HG03135 (cell line): Measurements from ENCODE around the gene RPA1.
"Not testable (repeated sequence)": the region's sequence is repeated elsewhere in the genome, so short reads cannot be mapped to it uniquely, and the experiment has no call there.

ENCODE experiments used
- ATAC-seq: cut with Tn5 transposase; IDR thresholded peaks from one replicate; pipeline ENCODE4 v1.9.1; 2021; ENCODE audit warnings: mild to moderate bottlenecking, moderate library complexity; ENCODE audit not compliant: unreplicated experiment

RPA1 gene

DNA sequence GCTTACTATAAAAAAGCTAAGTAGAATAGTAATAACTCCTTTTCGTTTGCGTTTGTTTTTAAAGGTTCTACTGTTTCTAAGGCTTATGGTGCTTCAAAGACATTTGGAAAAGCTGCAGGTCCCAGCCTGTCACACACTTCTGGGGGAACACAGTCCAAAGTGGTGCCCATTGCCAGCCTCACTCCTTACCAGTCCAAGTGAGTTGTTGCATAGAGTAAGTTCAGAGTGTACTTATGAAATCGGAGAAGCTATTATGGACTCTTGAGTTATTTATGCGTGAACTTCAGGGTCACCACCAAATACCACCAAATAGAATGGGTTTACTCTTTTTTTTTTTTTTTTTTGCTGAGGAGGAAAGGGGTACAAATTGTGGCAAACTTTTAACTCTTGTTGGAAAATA lies 45.8 kb downstream of the RPA1 start:
- ATAC-seq, result no peak

DNA sequence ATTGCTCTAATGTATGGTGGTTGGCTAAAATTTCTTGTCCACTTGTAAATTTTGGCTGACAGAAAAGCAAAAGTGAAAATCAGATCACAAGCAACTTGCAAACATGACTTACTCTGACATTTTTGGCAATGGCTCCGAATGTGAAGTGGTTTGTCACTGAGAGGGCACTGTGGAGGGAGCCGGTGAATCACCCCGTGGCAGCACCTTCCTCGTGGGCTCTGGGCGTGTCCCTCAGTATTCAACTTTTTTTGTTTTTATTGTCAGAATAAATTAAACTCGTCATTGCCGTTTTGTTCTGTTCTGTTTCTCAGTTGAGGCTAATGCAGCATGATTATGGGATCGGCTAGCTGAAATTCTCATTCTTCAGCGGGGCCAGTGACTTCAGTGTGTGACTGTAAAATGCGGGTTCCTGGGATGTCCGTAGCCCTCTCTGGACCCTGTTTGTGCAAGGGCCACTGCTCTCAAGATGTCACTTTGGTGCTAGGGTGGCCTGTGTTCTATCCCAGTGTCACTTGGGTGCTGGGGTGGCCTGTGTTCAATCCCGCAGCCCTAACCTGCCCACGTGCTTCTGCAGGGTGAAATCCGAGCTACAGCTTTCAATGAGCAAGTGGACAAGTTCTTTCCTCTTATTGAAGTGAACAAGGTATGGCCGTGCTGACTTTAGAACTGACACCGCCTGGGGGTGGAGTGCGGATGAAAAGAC lies 48.8 kb downstream of the RPA1 start:
- no peak for ATAC-seq

DNA sequence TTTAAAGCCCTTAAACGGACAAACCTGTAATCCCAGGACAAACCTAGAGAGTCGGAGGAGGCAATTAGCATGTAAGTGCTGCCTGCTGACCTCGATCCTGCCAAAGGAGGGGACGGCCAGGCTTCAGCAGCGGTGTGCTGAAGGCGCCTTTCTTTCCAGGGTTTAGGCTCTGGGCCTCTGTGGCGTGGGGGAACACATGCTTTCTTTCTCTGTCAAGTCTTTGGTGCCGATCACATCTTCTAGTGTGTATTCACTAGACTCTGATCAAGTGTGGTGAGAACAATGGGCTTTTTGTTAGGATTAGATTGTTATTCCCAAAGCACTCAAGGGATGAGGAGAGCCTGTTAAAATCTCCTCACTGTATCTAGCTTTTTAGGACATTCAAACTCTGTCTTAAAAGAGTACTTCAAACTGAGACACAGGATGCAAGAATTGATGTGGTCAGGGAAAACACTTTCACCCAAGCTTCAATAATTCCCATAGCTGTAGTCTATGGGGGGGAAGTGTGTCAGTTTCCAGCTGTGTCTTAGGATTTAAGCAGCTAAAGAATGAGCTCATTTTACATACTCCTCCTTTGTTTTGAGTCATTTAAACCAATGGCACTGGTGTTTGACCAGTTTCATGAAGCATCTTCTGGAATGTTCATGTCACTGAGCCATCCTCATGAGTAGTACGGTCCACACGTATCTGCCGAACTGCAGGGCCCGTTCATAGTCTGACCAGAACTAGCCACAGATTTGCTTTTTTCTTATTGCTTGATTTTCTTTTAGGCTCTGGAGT lies 51.2 kb downstream of the RPA1 start:
- ATAC-seq, result no peak

DNA sequence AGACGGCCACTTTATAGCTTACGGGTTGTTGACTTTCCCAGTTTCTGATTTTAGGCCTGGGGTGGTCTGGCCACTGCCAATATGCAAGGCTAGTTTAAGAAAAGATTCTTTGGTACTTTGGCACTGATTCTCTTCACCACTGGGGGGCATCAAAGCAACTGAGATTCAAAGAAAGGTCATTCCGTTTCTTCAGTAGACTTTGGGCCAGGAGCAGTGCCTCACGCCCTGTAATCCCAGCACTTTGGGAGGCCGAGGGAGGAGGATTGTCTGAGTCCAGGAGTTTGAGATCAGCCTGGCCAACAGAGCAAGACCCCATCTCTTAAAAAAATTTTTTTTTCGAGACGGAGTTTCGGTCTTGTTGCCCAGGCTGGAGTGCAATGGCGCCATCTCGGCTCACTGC lies 53.0 kb downstream of the RPA1 start:
- ATAC-seq, result no peak

DNA sequence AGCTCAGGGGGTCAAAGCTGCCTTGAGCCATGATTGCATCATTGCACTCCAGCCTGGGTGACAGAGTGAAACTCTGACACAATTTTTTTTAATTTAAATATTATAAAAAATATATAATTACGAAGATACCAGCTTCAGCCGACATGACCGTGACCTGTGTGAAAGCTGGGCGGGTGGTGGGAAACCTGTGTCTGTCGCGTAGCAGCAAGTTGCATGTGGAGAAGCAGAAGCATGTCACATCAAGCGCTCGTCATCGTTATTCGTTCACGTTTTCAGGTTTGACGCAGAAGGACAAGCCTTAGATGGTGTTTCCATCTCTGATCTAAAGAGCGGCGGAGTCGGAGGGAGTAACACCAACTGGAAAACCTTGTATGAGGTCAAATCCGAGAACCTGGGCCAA lies 53.7 kb downstream of the RPA1 start:
- ATAC-seq, result no peak

DNA sequence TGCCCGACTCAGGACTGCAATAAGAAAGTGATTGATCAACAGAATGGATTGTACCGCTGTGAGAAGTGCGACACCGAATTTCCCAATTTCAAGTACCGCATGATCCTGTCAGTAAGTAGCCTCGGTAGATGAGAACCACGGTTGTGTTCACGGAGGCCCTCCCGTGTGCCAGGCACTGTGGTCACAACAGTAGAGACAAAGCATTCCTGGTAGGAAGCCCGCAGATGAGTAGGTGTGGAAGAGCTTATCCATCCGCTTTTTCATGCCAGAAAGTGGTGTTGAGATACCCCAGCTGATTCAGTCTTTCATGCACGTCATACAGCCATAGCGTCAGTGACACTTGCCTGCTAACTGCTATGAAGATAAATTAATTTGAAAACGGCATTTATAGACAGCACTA lies 58.9 kb downstream of the RPA1 start:
- no peak for ATAC-seq

DNA sequence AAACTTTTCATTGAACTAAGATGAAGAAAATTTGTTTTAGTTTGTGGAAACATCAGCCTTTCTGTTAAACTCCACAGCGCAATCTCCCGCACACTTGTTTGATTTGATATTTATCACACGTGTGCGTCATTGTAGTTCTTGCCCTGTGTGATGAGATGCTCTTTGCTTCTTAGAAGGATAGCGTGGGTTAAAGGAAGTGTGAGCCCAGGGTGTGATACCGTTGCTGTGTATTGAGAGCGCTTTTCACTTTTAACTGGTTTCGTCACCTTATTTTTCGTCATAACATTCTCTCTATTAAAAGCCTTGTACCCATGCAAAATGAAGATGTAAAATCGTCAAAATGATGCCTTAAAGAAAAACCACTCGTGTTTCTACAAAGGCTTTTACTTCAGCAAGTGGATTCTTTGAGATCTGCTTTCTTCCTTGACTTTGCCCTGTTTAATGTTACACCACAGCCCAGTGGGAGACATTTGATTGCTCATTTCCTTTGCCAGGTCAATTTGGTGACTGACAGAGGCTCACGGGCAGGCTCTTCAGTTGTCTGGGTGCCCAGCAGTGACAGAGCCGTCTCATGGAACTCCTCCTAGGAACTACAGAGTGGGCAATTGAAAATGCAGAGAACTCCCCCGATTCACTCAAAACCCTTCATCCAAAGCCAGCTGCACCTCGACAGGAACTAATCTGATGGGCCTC lies 61.1 kb downstream of the RPA1 start:
- no peak for ATAC-seq

DNA sequence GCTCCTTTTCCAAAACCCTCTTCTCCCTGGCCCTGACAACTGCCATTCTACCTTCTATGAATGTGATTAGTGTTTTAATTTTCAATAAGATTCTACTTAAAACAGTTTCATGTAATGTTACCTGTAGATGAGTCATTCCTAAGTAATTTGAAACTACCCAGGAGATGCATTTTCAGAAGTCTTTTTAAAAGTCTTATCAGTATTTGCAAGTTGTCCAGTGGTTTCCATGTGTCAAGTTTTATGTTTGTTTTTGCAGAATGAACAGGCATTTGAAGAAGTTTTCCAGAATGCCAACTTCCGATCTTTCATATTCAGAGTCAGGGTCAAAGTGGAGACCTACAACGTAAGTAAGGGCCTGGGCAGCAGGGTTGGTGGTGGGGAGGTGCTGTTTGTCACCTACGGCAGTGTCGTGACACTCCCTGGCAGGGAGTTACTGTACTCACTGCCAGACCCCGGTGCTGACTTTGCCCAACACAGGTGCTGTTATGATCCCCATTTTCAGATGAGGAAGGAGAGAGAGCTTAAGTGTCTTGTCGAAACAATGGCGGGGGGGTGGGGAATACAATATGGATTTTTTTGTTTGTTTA lies 65.0 kb downstream of the RPA1 start:
- no peak for ATAC-seq

DNA sequence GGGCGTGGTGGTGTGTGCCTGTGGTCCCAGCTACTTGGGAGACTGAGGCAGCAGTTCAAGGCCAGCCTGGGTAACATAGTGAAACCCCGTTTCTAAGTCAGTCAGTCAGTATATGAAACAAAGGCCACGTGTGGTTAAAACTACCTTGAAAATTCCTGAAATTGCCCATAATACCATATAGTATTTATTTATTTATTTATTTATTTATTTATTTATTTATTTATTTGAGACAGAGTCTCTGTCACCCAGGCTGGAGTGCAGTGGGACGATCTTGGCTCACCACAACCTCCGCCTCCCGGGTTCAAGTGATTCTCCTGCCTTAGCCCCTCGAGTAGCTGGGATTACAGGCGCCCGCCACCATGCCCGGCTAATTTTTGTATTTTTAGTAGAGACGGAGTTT lies 65.7 kb downstream of the RPA1 start:
- not testable (repeated sequence) for ATAC-seq

DNA sequence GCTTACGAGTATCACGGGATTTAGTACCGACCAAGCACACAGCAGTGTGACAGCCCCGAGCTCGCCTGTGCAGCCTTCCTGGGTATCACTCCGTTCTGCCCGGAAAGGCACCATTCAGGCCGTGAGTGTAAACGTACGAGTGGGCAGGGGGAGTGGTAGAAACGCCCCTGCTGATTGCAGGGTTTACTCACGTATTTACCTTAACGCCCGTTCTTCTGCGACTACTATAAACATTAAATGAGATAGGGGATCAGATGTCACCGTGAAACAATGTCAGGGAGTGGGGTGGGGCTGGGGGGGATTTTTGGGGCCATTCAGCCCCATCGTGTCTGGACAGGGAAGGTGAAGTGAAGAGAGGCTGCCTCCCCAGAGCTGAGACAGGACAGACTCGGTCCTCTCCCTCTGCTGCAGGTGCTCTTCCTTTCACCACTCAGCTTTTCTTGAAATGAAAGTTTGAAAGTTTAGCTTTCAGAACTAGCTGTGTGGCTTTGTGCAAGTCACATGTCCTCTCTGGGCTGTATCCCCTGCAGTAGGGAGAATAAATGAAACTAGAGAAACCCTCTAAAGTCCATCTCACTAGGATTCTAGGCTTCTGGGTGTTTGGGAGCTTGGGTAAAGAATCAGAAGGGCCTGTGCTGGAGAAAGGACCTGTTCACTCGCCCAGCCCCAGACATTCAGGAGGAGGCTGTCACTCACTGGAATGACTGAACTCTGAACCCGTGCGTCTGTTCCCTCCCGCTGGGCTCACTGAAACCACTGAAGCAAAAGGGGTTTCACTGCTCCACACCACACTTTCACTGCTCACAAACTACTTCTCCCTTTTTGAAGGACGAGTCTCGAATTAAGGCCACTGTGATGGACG lies 66.7 kb downstream of the RPA1 start:
- ATAC-seq, result no peak

DNA sequence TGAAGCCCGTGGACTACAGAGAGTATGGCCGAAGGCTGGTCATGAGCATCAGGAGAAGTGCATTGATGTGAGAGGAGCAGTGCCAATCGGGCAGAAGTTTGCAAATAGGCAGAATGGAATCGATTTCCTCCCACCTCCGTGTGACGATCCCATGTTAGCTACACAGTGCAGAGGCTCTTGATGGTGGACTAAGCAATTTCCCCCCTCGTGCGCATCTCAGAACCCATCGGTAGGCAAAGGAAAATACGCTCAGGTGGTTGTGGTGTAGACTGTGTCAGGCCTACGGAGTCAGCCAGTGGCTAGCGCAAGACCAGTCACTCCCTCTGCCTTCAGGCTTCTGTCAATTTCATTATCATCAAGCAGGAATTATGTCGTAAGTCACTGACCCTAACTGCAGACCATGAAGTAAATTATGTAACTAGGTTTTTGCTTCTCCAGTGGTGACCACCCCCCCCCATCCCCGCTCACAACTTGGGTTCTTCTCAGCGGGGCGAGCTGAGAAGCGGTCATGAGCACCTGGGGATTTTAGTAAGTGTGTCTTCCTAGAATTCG lies 67.4 kb downstream of the RPA1 start:
- ATAC-seq, result no peak

DNA sequence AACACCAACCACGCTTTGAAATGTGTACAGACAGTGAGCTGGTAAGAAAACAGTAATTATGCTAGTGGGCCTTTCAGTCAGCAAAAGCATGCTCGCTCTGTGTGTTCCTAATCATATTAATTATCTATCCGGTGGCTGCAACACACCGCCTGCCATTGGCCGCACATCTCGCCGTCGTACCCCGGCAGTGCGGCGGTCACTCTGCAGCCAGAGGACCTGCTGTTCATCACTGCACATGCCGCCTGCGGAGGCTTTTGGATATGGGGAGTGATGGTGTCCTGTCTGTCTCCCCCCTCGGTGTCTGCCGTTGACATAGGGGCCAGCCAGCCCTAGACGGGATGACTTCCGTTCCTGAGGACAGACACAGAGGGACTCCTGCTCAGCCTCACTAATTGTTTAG lies 68.5 kb downstream of the RPA1 start:
- ATAC-seq, result no peak

DNA sequence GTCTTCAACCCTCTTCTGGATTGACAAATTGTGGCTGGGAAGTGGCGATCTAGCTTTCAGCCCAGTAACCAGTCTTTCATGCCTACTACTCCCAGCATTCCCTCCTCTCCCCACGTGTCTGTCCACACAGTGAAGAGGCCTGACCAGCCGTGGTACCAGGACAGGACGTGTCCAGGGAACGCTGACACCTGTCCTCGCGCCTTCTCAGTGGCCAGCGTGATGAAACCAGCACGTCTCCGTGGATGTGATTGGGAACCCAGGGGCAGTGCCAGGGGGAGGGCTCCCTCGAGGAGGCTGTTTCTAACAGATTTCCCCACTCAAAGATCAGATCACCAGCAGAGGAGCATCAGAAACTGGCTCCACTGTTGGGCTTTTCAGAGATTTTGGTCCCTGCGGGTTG lies 69.1 kb downstream of the RPA1 start:
- no peak for ATAC-seq

DNA sequence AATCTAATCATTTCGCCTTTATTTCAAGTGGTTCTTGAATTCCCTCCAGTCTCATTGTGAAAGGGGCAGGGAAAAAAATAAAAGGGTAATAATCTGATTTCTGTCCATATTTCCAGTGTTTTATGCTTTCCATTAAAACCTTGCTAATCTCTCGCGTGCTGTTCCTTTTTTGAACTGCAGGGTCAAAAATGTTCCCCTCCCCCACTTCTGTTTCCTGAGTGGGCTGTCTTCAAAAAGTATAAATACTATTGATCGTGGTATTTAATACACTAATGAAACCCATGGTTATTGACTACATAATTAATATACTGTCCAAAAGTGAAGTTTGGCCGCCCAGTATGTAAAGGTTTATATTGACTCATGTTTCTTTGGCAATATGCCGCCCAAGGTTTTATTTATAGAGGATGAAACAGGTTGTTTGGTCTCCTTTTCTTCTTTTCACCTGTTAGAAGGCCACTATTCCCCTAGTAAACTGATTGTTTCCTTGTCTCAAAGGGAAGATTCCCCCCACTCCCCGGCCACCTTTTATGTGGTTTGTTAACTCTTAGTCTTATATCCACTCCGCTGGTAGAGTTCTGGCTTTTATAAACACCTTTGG lies 69.7 kb downstream of the RPA1 start:
- no peak for ATAC-seq

DNA sequence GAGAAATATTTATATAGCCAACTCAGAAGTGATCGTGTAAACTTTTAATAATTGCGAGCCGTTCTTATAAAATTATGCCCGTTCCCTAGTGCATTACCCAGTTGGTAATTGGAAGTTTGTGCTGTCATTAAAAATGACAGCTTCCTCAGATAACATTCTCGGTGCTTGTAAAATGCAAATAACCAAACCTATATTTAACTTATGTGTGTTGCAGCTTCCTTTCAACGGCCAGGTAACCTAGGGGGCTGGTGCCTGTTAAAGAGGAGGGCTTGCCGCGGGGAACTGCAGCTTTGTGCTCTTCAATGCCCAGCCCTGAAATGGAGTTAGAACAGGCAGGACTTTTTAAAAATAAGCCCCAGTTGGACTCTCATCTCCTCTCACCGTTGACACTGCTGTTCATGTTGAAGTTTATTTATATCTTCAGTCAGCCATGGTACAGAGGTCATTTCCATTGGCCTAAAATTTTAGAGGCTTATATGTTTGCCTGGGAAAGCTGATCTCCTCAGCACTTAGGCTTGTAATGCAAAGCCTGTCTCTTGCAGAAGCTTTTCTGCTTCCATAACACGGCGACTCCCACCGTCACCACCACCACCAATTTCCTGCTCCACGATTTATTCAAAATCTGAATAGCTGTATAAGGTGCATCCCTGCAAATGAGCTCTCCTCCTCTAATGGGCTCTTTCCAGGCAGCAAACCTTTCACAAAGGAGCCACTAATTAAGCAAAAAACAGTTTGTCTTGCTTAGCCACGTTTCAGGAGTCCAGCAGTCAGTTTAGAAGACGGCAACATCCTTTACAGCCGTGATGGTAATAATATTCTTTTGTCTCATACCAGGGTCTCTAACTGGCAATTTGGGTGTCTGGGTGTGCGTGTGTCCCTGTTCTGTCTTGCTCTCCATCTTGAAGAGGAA lies 74.7 kb downstream of the RPA1 start:
- ATAC-seq, result no peak

DNA sequence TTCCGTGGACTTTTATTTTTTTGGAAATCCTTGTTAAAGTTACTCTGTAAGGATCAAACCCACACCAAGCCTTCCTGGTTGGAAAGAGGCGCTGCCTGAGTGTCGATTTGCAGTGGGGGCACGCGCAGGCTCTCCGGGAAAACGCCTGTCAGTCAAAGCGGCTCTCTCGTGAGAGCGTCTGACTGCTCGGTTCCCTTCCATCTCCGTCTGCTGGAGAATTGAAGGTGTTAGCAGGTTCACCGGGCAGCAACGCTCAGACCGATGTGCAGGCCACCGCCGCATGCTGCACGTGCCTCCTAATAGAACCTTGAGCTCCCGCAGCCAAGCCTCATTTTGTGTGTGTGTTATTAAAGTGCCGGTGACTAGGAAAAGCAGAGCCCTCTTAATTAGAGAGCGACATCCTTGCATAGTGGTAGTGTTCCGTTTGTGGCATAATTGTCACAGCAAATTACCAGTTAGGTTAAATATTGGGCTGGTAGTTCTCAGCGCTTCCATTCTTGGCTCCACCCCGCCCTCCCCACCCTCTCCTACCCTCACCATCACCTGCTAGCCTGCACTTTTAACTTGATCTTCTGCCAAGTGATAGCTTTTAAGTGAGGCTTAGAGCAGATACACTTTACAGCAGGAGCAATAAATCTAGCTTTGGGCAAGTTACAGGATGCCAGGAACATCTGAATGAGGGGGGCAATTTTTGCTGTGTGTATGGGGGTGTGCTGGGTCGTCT lies 75.5 kb downstream of the RPA1 start:
- no peak for ATAC-seq

DNA sequence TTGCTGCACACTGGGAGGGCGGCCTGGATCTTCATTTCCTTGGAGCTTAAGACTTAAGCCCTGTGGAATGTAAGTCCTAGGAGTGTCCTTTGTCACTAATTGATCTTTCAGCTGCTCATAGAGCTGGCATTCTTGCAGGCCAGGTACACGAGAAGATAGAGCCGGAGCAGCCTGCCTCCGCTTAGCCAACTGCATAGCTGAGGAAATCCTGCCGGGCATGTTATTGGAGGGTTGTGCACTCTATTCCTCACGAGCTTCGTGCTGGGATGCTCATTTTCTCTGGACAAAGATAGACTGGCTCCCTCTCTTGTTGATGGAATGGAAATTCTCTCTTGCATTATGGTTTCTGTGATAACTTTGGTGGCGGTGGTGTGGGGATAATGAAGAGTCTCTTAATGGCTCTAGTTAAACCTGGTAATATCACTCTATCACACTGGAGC lies 76.9 kb downstream of the RPA1 start:
- ATAC-seq, result no peak

DNA sequence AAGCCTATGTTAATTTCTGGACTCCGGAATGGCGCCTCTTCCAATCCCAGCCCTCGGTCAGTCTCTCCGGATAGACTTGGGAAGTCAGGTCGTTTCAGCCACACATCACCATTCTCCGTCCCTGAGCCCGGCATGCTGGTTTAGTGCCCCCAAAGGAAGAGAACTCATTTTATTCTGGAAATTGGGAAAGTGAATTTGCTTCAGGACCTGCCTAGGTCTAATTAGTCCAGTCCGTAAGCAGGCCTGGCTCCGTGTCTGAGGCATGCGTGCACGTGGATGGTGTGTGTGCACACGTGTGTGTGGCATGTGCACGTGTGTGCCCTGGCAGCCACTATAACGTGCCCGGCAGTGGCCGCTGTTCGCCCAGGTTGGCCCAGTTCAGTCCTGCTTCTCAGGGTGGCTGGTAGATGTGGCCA lies 77.4 kb downstream of the RPA1 start:
- no peak for ATAC-seq
